HCT116 (cell line): Measurements from ENCODE around the gene LCN9. TPM values are rescaled to one million over a fixed set of nuclear protein-coding genes. Genes with fewer than 3 reads are reported as not detected.

Experiments used
- ATAC-seq: fragments of 200-7000 bp; cut with Tn5 transposase; 2 replicates; pipeline ENCODE4 v1.9.1; 2020; ENCODE audit warnings: mild to moderate bottlenecking, moderate library complexity
- BruUV-seq: library from RNA; stranded (reverse); fragments of 400-500 nt; replicated peaks from 2 replicates; lab custom pipeline; 2021; lab: Mats Ljungman, UMichigan
- CTCF ChIA-PET: fragments of 300-600 bp; sonication (Branson Sonifier 250); formaldehyde crosslinking; loops from one replicate; lab custom pipeline; 2021; ENCODE audit warnings: antibody characterized with exemption; lab: Charles Lee
- POLR2A ChIA-PET: fragments of 300-600, 350-600 bp; sonication (Branson Sonifier 250); formaldehyde crosslinking; loops from one replicate; lab custom pipeline; 2021; ENCODE audit warnings: antibody characterized with exemption; lab: Charles Lee
- RAD21 ChIA-PET, 2 experiments: fragments of 300-600 bp; sonication (Branson Sonifier 250); formaldehyde crosslinking; loops; one replicate each; lab custom pipeline; 2023; ENCODE audit warnings: low total read pairs in 2 of 2; ENCODE audit not compliant: uncharacterized antibody in 2 of 2, unreplicated experiment in 2 of 2, low non-redundant PET in 1 of 2; lab: Charles Lee
- DNase-seq: peaks from one replicate; pipeline ENCODE4 v3.0.0-alpha.2; 2010; ENCODE audit warnings: low read depth, low spot score
- H2AFZ ChIP-seq: fragments of 200-600 bp; shearing (Covaris generic), sonication (generic); 2 replicates; pipeline ENCODE4 v1.6.1; 2017; ENCODE audit warnings: low read depth, mixed run types, mixed read lengths, antibody characterized with exemption, low read length; ENCODE audit not compliant: poor library complexity, severe bottlenecking
- H3K27ac ChIP-seq: 2 replicates; pipeline ENCODE4 v1.5.1; 2012; ENCODE audit warnings: low read depth, low read length
- H3K27me3 ChIP-seq: fragments of 200-600 bp; sonication (generic); 2 replicates; pipeline ENCODE4 v1.6.1; 2016; ENCODE audit warnings: mixed run types, low read length, mixed read lengths; ENCODE audit not compliant: insufficient read depth
- H3K36me3 ChIP-seq, 2 experiments: fragments of 200-500 bp in 1 of 2; fragments of 200-600 bp in 1 of 2; sonication (Bioruptor generic) in 1 of 2; sonication (generic) in 1 of 2; 2 replicates each; pipeline versions ENCODE4 v1.5.1 to v1.6.1; 2014 to 2016; ENCODE audit warnings: low read length in 2 of 2, inconsistent platforms in 1 of 2, mixed read lengths in 1 of 2, mixed run types in 1 of 2; ENCODE audit not compliant: insufficient read depth in 2 of 2, control insufficient read depth in 1 of 2
- H3K4me1 ChIP-seq, 2 experiments: fragments of 200-600 bp in 1 of 2; sonication (generic) in 1 of 2; 2 replicates each; pipeline versions ENCODE4 v1.5.1 to v1.6.1; 2012 to 2017; ENCODE audit warnings: low read length in 2 of 2, inconsistent platforms in 1 of 2, mild to moderate bottlenecking in 1 of 2, mixed read lengths in 1 of 2, mixed run types in 1 of 2, moderate library complexity in 1 of 2; ENCODE audit not compliant: insufficient read depth in 2 of 2, control insufficient read depth in 1 of 2
- H3K4me2 ChIP-seq: fragments of 200-600 bp; sonication (generic); 2 replicates; pipeline ENCODE4 v1.6.1; 2017; ENCODE audit warnings: mixed run types, low read length, mixed read lengths
- H3K4me3 ChIP-seq, 2 experiments: fragments of 200-600 bp in 1 of 2; sonication (generic) in 1 of 2; replicated peaks in 1 of 2; 2 replicates each; pipeline ENCODE4 v1.5.1; 2011 to 2016; ENCODE audit warnings: low read length in 2 of 2, control low read depth in 1 of 2, low read depth in 1 of 2, mild to moderate bottlenecking in 1 of 2, mixed read lengths in 1 of 2, mixed run types in 1 of 2
- H3K79me2 ChIP-seq: fragments of 200-600 bp; sonication (generic); 2 replicates; pipeline ENCODE4 v1.6.1; 2017; ENCODE audit warnings: mild to moderate bottlenecking, mixed run types, low read length, moderate library complexity, mixed read lengths; ENCODE audit not compliant: insufficient read depth
- H3K9ac ChIP-seq: fragments of 200-600 bp; sonication (generic); 2 replicates; pipeline ENCODE4 v1.6.1; 2016; ENCODE audit warnings: low read length, mixed read lengths
- H3K9me2 ChIP-seq: fragments of 200-600 bp; sonication (generic), shearing (Covaris generic); 2 replicates; pipeline ENCODE4 v1.6.1; 2017; ENCODE audit warnings: mixed run types, mild to moderate bottlenecking, moderate library complexity; ENCODE audit not compliant: insufficient read depth
- H3K9me3 ChIP-seq, 2 experiments: fragments of 200-500 bp in 1 of 2; fragments of 200-600 bp in 1 of 2; sonication (Bioruptor generic) in 1 of 2; sonication (generic) in 1 of 2; 2 replicates each; pipeline ENCODE4 v1.6.1; 2014 to 2017; ENCODE audit warnings: low read length in 2 of 2, mixed read lengths in 2 of 2, inconsistent platforms in 1 of 2, low read depth in 1 of 2, mild to moderate bottlenecking in 1 of 2, mixed run types in 1 of 2, moderate library complexity in 1 of 2; ENCODE audit not compliant: control insufficient read depth in 1 of 2, insufficient read depth in 1 of 2
- H4K20me1 ChIP-seq: fragments of 200-600 bp; sonication (generic), shearing (Covaris generic); 2 replicates; pipeline ENCODE4 v1.6.1; 2017; ENCODE audit warnings: mixed run types, mild to moderate bottlenecking, moderate library complexity; ENCODE audit not compliant: insufficient read depth
- CBX3 ChIP-seq: IDR thresholded peaks from 2 replicates; pipeline ENCODE4 v1.6.1; 2012; ENCODE audit warnings: low read depth
- CEBPB ChIP-seq: IDR thresholded peaks from 2 replicates; pipeline ENCODE4 v1.6.1; 2012; ENCODE audit warnings: low read depth
- EZH2 ChIP-seq: fragments of 200-600 bp; sonication (generic); IDR thresholded peaks from 2 replicates; pipeline ENCODE4 v1.6.1; 2017; ENCODE audit warnings: antibody characterized with exemption, mixed run types
- FOSL1 ChIP-seq: IDR thresholded peaks from 2 replicates; pipeline ENCODE4 v1.6.1; 2012; ENCODE audit warnings: low read depth
- JUND ChIP-seq: IDR thresholded peaks from 2 replicates; pipeline ENCODE4 v1.6.1; 2012
- POLR2A ChIP-seq: IDR thresholded peaks from 2 replicates; pipeline ENCODE4 v1.7.0; 2011; ENCODE audit warnings: borderline replicate concordance; ENCODE audit not compliant: insufficient read depth, insufficient read length; ENCODE audit errors: extremely low read depth
- POLR2AphosphoS5 ChIP-seq: IDR thresholded peaks from 2 replicates; pipeline ENCODE4 v1.6.1; 2011; ENCODE audit warnings: mild to moderate bottlenecking, low read depth, low read length, moderate library complexity
- RAD21 ChIP-seq: IDR thresholded peaks from 2 replicates; pipeline ENCODE4 v1.6.1; 2012; ENCODE audit warnings: low read depth, mild to moderate bottlenecking
- SIN3A ChIP-seq: IDR thresholded peaks from 2 replicates; pipeline ENCODE4 v1.6.1; 2012; ENCODE audit warnings: low read depth
- SP1 ChIP-seq: IDR thresholded peaks from 2 replicates; pipeline ENCODE4 v1.6.1; 2012; ENCODE audit warnings: low read depth
- SRF ChIP-seq: IDR thresholded peaks from 2 replicates; pipeline ENCODE4 v1.6.1; 2012; ENCODE audit warnings: low read depth
- TCF7L2 ChIP-seq: IDR thresholded peaks from 2 replicates; pipeline ENCODE4 v1.7.0; 2011; ENCODE audit warnings: borderline replicate concordance, inconsistent platforms; ENCODE audit not compliant: insufficient read depth, insufficient read length; ENCODE audit errors: extremely low read depth
- YY1 ChIP-seq: IDR thresholded peaks from 2 replicates; pipeline ENCODE4 v1.6.1; 2011; ENCODE audit warnings: low read length, low read depth, moderate library complexity, mild to moderate bottlenecking; ENCODE audit not compliant: insufficient replicate concordance; ENCODE audit errors: extremely low read depth
- ZFX ChIP-seq: fragments of 450-650 bp; IDR thresholded peaks from 2 replicates; pipeline ENCODE4 v1.6.1; 2017
- ZNF274 ChIP-seq: fragments of 200-500 bp; sonication (Bioruptor generic); IDR thresholded peaks from 2 replicates; pipeline ENCODE4 v1.6.1; 2014; ENCODE audit warnings: mild to moderate bottlenecking, low read depth, low read length, inconsistent platforms
- intact Hi-C: fragments of 100-400 bp; cut with micrococcal nuclease; formaldehyde crosslinking; loops from 2 replicates; pipeline ENCODE4 v1.10.0; 2022
- total RNA-seq: library from RNA; stranded (reverse); gene quantifications from one replicate; pipeline ENCODE4 v1.2.1, GENCODE V29; 2021; ENCODE audit not compliant: unreplicated experiment
- TF ChIP-seq, protein P1 (sequence below): IDR thresholded peaks from 2 replicates; pipeline ENCODE4 v1.6.1; 2012
- TF ChIP-seq, protein P2 (sequence below), 3 experiments: fragments of 200-600 bp in 1 of 3; sonication (generic) in 1 of 3; IDR thresholded peaks in 2 of 3; conservative IDR thresholded peaks in 1 of 3; 2 replicates each; pipeline ENCODE4 v1.5.1; 2012 to 2017; ENCODE audit warnings: low read depth in 2 of 3, low read length in 2 of 3, antibody characterized with exemption in 1 of 3, borderline replicate concordance in 1 of 3, control low read depth in 1 of 3, mild to moderate bottlenecking in 1 of 3, mixed read lengths in 1 of 3, mixed run types in 1 of 3, moderate library complexity in 1 of 3; ENCODE audit not compliant: insufficient read depth in 1 of 3

Gene LCN9
- total RNA-seq, 1 experiment from 2014 or later: not detected

DNA sequence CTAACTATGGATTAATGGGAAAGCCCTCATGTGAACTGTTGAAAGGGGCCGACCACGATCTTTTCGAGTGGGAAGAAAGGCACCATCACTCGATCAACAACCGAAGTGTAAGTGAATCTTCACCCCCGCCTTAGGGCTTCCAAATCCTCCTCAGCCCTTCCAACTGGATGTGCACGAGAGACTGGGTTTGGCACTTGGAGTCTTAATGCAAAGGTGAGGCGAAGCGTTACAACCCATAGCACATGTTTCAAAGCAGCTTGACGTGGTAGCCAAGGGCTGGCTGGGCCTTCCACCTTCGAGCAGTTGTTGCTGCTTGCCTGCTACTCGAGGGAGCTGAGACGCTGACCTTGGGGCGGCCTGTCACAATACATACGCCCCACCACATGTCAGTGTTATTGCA lies 5.7 kb upstream of the LCN9 start (continued):
- TF ChIP-seq TCF7L2 (no peak), ZNF274 (no peak), YY1 (no peak), EZH2 (no peak), POLR2A (no peak), SIN3A (no peak), RAD21 (no peak), JUND (no peak), CEBPB (no peak), SP1 (no peak)
- TF ChIP-seq, protein P1, sequence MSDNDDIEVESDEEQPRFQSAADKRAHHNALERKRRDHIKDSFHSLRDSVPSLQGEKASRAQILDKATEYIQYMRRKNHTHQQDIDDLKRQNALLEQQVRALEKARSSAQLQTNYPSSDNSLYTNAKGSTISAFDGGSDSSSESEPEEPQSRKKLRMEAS: no peak

DNA sequence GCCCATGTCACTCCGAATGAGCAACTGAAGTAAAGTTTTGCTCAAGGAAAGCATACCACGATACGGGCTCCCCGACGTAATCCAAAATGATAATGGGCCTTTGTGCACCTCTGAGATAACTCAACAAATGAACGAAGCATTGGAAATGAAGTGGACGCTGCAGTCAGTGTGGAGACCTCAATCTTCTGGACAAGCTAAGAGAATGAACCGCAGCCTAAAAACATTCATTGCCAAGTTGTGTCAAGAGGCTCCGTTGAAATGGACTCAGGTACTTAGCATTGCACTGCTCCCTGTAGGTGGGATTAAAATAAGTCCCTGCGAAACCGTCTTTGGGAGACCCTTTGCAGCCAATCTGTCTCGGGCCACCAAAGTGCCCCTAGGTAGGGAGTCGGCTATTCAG lies 3.9 kb upstream of the LCN9 start:
- Histone ChIP-seq H3K27me3 (no peaks in the 10 kb centered on the region), H3K79me2 (no peaks in the 10 kb centered on the region), H3K9me2 (no peaks in the 10 kb centered on the region), H3K4me3 (no peak overlapping the region), H3K9me3 (no peaks in the 10 kb centered on the region), H3K36me3 (no peaks in the 10 kb centered on the region), H3K9ac (no peak overlapping the region), H4K20me1 (no peaks in the 10 kb centered on the region), H3K4me2 (no peak overlapping the region), H3K27ac (no peak overlapping the region), H3K4me1 (no peaks in the 10 kb centered on the region), H2AFZ (no peak overlapping the region)
- no peak for DNase-seq
- CTCF ChIA-PET: no interaction called here
- RAD21 ChIA-PET: no interaction called here
- POLR2A ChIA-PET: no interaction called here
- no TSS peak for BruUV-seq
- no peak for ATAC-seq
- intact Hi-C loops: no loop called here
- TF ChIP-seq POLR2AphosphoS5: no peak
- no peak for TF ChIP-seq CBX3
- TF ChIP-seq TCF7L2: no peak
- TF ChIP-seq SRF: no peak
- no peak for TF ChIP-seq POLR2A
- TF ChIP-seq, protein P2, sequence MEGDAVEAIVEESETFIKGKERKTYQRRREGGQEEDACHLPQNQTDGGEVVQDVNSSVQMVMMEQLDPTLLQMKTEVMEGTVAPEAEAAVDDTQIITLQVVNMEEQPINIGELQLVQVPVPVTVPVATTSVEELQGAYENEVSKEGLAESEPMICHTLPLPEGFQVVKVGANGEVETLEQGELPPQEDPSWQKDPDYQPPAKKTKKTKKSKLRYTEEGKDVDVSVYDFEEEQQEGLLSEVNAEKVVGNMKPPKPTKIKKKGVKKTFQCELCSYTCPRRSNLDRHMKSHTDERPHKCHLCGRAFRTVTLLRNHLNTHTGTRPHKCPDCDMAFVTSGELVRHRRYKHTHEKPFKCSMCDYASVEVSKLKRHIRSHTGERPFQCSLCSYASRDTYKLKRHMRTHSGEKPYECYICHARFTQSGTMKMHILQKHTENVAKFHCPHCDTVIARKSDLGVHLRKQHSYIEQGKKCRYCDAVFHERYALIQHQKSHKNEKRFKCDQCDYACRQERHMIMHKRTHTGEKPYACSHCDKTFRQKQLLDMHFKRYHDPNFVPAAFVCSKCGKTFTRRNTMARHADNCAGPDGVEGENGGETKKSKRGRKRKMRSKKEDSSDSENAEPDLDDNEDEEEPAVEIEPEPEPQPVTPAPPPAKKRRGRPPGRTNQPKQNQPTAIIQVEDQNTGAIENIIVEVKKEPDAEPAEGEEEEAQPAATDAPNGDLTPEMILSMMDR (IDR thresholded peaks at IDR 0.05 in 2 of 3, conservative IDR thresholded peaks at IDR 0.05 in 1 of 3; ENCODE audit: borderline replicate concordance in 1 of 3, insufficient read depth in 1 of 3, low read depth in 2 of 3, low read length in 2 of 3): no peak
- TF ChIP-seq JUND: no peak
- no peak for TF ChIP-seq YY1
- TF ChIP-seq SIN3A: no peak
- TF ChIP-seq FOSL1: no peak
- TF ChIP-seq RAD21: no peak
- TF ChIP-seq ZFX: no peak
